Osteoblast (primary cell): Measurements from ENCODE around the gene GTF3C6. TPM values are rescaled to one million over a fixed set of nuclear protein-coding genes. Genes with fewer than 3 reads are reported as not detected.

ENCODE experiments used
- DNase-seq: peaks from one replicate; pipeline ENCODE4 v3.0.0; 2011; ENCODE audit warnings: low spot score, mixed read lengths; ENCODE audit not compliant: insufficient read length; ENCODE audit errors: missing footprints
- H2AFZ ChIP-seq: 2 replicates; pipeline ENCODE4 v1.6.0; 2011; ENCODE audit warnings: mild to moderate bottlenecking, low read length
- H3K27ac ChIP-seq: 2 replicates; pipeline ENCODE4 v1.5.1; 2011; ENCODE audit warnings: mild to moderate bottlenecking, low read depth, low read length, moderate library complexity
- H3K27me3 ChIP-seq: 2 replicates; pipeline ENCODE4 v1.6.0; 2012; ENCODE audit warnings: mild to moderate bottlenecking, control low read depth, inconsistent platforms, low read length, moderate library complexity; ENCODE audit not compliant: insufficient read depth
- H3K36me3 ChIP-seq: 2 replicates; pipeline ENCODE4 v1.5.1; 2011; ENCODE audit warnings: mild to moderate bottlenecking, low read length, control low read depth, moderate library complexity; ENCODE audit not compliant: insufficient read depth
- H3K4me1 ChIP-seq: 2 replicates; pipeline ENCODE4 v1.5.1; 2011; ENCODE audit warnings: mild to moderate bottlenecking, low read length, control low read depth, moderate library complexity; ENCODE audit not compliant: insufficient read depth
- H3K4me2 ChIP-seq: 2 replicates; pipeline ENCODE4 v1.6.0; 2011; ENCODE audit warnings: mild to moderate bottlenecking, low read length; ENCODE audit not compliant: insufficient read depth
- H3K4me3 ChIP-seq: fragments of 200-600 bp; sonication (generic); 3 replicates; pipeline ENCODE4 v1.5.1; 2012; ENCODE audit warnings: mild to moderate bottlenecking, low read length, inconsistent platforms; ENCODE audit not compliant: insufficient read depth
- H3K79me2 ChIP-seq: 2 replicates; pipeline ENCODE4 v1.6.0; 2012; ENCODE audit warnings: mild to moderate bottlenecking, low read length, control low read depth, inconsistent platforms; ENCODE audit not compliant: insufficient read depth
- H3K9me3 ChIP-seq: 2 replicates; pipeline ENCODE4 v1.5.1; 2011; ENCODE audit warnings: low read depth, low read length, control low read depth
- H4K20me1 ChIP-seq: 2 replicates; pipeline ENCODE4 v1.6.0; 2012; ENCODE audit warnings: mild to moderate bottlenecking, low read length, control low read depth; ENCODE audit not compliant: insufficient read depth
- total RNA-seq: library from RNA; depleted of rRNA; stranded (reverse); fragments of >200 nt; gene quantifications from 2 replicates; pipeline ENCODE4 v1.2.3, GENCODE V29; 2012
- TF ChIP-seq, protein P1 (sequence below): IDR thresholded peaks from 2 replicates; pipeline ENCODE4 v1.5.1; 2011; ENCODE audit warnings: mild to moderate bottlenecking, low read depth, low read length, moderate library complexity; ENCODE audit errors: extremely low read depth

The GTF3C6 gene
- total RNA-seq, 1 donor, result 35.1 TPM

DNA sequence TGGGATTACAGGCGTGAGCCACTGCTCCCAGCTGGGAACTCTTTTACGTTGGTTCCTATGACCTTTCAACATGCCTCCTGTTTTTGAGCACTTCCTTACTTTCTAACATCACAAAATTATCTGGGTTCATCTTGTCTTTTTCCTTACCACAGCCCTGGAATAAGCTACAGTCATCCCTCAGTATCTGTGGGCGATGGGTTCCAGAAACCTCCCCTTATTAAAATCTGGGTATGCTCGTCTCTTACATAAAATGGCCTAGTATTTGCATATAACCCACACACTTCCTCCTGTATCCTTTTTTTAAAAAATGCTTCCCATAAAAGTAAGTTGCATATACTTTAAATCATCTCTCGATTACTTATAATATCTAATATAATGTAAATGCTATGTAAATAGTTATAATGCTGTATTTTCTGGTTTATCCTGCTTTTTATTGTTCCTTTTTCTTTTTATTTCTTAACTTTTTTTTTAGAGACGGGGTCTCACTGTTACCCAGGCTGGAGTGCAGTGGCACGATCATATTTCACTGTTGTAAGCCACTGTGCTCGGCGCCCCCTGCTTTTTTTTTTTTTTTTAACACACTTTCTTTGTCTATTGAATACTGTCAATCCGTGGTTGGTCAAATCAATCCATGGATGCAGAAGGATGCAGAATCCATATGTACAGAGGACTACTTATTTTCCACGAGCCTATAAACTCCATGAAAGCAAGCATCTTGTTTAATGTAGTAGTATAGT, 32.5 kb downstream of the GTF3C6 start:
- no peak overlapping the region for H2AFZ ChIP-seq
- H3K4me1 ChIP-seq, result no peaks in the 10 kb centered on the region
- no peaks in the 10 kb centered on the region for H3K27me3 ChIP-seq
- H3K4me2 ChIP-seq, result no peak overlapping the region
- H4K20me1 ChIP-seq, result no peaks in the 10 kb centered on the region
- no peak overlapping the region for H3K27ac ChIP-seq
- H3K4me3 ChIP-seq, result no peak overlapping the region
- peaks cover 52% of the 10 kb centered on the region for H3K36me3 ChIP-seq
- peaks cover 28% of the 10 kb centered on the region for H3K79me2 ChIP-seq
- no peaks in the 10 kb centered on the region for H3K9me3 ChIP-seq
- DNase-seq, result no peak
- TF ChIP-seq, protein P1, sequence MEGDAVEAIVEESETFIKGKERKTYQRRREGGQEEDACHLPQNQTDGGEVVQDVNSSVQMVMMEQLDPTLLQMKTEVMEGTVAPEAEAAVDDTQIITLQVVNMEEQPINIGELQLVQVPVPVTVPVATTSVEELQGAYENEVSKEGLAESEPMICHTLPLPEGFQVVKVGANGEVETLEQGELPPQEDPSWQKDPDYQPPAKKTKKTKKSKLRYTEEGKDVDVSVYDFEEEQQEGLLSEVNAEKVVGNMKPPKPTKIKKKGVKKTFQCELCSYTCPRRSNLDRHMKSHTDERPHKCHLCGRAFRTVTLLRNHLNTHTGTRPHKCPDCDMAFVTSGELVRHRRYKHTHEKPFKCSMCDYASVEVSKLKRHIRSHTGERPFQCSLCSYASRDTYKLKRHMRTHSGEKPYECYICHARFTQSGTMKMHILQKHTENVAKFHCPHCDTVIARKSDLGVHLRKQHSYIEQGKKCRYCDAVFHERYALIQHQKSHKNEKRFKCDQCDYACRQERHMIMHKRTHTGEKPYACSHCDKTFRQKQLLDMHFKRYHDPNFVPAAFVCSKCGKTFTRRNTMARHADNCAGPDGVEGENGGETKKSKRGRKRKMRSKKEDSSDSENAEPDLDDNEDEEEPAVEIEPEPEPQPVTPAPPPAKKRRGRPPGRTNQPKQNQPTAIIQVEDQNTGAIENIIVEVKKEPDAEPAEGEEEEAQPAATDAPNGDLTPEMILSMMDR, result no peak

DNA sequence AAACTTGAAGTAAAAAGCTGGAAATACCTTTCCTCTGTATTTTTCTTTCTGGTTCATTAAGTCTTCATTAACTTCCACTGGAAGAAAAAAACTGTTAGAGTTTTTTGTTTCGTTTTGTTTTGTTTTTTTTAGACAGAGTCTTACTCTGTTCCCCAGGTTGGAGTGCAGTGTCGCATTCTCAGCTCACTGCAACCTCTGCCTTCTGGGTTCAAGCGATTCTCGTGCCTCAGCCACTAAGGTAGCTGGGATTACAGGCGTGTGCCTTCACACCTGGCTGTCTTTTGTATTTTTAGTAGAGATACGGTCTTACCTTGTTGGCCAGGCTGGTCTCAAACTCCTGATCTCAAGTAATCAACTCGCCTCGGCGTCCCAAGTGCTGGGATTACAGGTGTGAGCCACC, 38.2 kb downstream of the GTF3C6 start:
- TF ChIP-seq, protein P1, result no peak
- Histone ChIP-seq H3K4me3 (no peak overlapping the region), H3K4me1 (no peaks in the 10 kb centered on the region), H3K79me2 (peaks cover 10% of the 10 kb centered on the region), H2AFZ (no peak overlapping the region), H3K27ac (no peak overlapping the region), H3K36me3 (peaks cover 56% of the 10 kb centered on the region), H3K9me3 (no peaks in the 10 kb centered on the region), H3K27me3 (no peaks in the 10 kb centered on the region), H4K20me1 (no peaks in the 10 kb centered on the region), H3K4me2 (no peak overlapping the region)
- peak; percentile 10 for DNase-seq

DNA sequence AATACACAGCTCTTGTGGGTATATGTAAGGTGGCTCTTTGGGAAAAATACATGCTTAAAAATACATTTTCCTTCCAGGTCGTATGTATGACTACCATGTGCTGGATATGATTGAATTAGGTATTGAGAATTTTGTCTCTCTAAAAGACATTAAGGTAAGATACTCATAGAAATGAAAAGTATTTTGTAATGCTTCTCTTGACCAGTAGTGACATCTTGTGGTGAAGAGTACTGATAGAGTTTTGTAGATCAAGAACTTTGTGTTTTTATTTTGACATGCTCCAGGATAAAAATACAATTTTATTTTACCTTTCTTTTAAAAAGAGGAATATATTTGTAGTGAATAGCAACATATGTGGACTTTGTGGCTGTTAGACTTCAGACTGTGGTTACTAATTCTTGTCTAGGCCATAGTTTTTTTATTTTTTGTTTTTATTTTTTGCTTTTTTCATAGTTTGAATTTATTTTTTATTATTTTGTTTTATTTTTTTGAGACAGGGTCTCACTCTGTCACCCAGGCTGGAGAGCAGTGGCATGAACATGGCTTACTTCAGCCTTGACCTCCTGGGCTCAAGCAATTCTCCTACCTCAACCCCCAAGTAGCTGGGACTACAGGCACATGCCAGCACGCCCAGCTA, 41.2 kb downstream of the GTF3C6 start:
- Histone ChIP-seq H3K27me3 (no peaks in the 10 kb centered on the region), H3K27ac (no peak overlapping the region), H3K4me3 (no peak overlapping the region), H4K20me1 (no peaks in the 10 kb centered on the region), H3K36me3 (peaks cover 59% of the 10 kb centered on the region), H2AFZ (no peak overlapping the region), H3K4me2 (no peak overlapping the region), H3K79me2 (peaks cover 5% of the 10 kb centered on the region), H3K9me3 (no peaks in the 10 kb centered on the region), H3K4me1 (no peaks in the 10 kb centered on the region)
- no peak for DNase-seq
- TF ChIP-seq, protein P1, result peak; percentile 58

DNA sequence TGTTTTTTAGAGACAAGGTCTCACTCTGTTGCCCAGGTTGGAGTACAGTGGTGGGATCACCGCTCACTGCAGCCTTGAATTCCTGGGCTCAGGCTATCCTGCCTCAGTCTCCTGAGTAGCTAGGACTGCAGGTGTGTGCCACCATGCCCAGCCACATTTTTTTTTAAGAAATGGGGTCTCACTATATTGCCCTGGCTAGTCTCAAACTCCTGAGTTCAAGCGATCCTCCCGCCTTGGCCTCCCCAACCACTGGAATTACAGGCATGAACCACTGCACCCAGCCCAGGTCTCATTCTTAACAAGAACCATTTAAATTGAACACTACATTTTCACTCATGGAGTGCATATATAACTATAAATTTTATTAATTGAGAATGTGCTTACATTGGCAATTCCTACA, 43.8 kb downstream of the GTF3C6 start:
- TF ChIP-seq, protein P1, result no peak
- Histone ChIP-seq H3K36me3 (peaks cover 56% of the 10 kb centered on the region), H2AFZ (no peak overlapping the region), H3K27me3 (no peaks in the 10 kb centered on the region), H3K27ac (no peak overlapping the region), H3K4me3 (no peak overlapping the region), H3K9me3 (no peaks in the 10 kb centered on the region), H3K4me2 (no peak overlapping the region), H3K79me2 (peaks cover 3% of the 10 kb centered on the region), H3K4me1 (no peaks in the 10 kb centered on the region), H4K20me1 (no peaks in the 10 kb centered on the region)
- DNase-seq, result no peak
